Stimulated activated CD4-positive, alpha-beta T cell treated with anti-CD3 and anti-CD28 coated beads, Interleukin-2, amount 100 ng/mL, for 4 hours (primary cell): ENCODE results near the gene RHOXF2B.
"Not testable (repeated sequence)": the region's sequence is repeated elsewhere in the genome, so short reads cannot be mapped to it uniquely, and the experiment has no call there.

Experiments used
- DNase-seq: peaks from one replicate; pipeline ENCODE4 v3.0.0-alpha.2; 2020; ENCODE audit warnings: low read depth

RHOXF2B gene

GRCh38 chrX:120077590-120077989, at the start of gene RHOXF2B:
TSS of gene RHOXF2B (minus strand) at chrX:120077690. CDS start at chrX:120077552, 138 bp downstream.
- not testable (repeated sequence) for DNase-seq

- no peak for DNase-seq
These were observed 48.0 kb upstream of the RHOXF2B start for GRCh38 chrX:120125444-120125843.

GRCh38 chrX:120120223-120120622, 42.7 kb upstream of the RHOXF2B start:
- DNase-seq = no peak

GRCh38 chrX:120115438-120115963, 38.0 kb upstream of the RHOXF2B start, which contains the start of gene RHOXF1:
TSS of gene RHOXF1 (minus strand) at chrX:120115913. CDS start at chrX:120115862, 51 bp downstream.
- DNase-seq = no peak

GRCh38 chrX:120111611-120112010, 34.1 kb upstream of the RHOXF2B start:
- no peak for DNase-seq

- DNase-seq = no peak
These were observed 31.9 kb upstream of the RHOXF2B start for GRCh38 chrX:120109378-120109777.

- DNase-seq = not testable (repeated sequence)
These were observed 27.2 kb upstream of the RHOXF2B start for GRCh38 chrX:120104707-120105106.

- not testable (repeated sequence) for DNase-seq
These were observed 23.6 kb upstream of the RHOXF2B start for GRCh38 chrX:120101057-120101456.

GRCh38 chrX:120090208-120090607, 12.7 kb upstream of the RHOXF2B start:
- DNase-seq = no peak

GRCh38 chrX:120087289-120088017, 10.0 kb upstream of the RHOXF2B start:
- DNase-seq = no peak

GRCh38 chrX:120085553-120086185, 8.2 kb upstream of the RHOXF2B start:
- DNase-seq = not testable (repeated sequence)

GRCh38 chrX:120066169-120066568, 11.3 kb downstream of the RHOXF2B start:
- not testable (repeated sequence) for DNase-seq

GRCh38 chrX:120042712-120043111, 34.8 kb downstream of the RHOXF2B start:
- not testable (repeated sequence) for DNase-seq

GRCh38 chrX:120042247-120042646, 35.2 kb downstream of the RHOXF2B start:
- DNase-seq = not testable (repeated sequence)

- not testable (repeated sequence) for DNase-seq
These were observed 37.3 kb downstream of the RHOXF2B start for GRCh38 chrX:120040176-120040575.

GRCh38 chrX:120039087-120039733, 38.3 kb downstream of the RHOXF2B start:
- not testable (repeated sequence) for DNase-seq

- DNase-seq = no peak
These were observed 40.8 kb downstream of the RHOXF2B start for GRCh38 chrX:120036704-120037103.

GRCh38 chrX:120035522-120036309, 41.8 kb downstream of the RHOXF2B start:
- not testable (repeated sequence) for DNase-seq

GRCh38 chrX:120029354-120029753, 48.1 kb downstream of the RHOXF2B start:
- no peak for DNase-seq

GRCh38 chrX:120023259-120023658, 54.2 kb downstream of the RHOXF2B start:
- no peak for DNase-seq

GRCh38 chrX:120022763-120023162, 54.7 kb downstream of the RHOXF2B start:
- no peak for DNase-seq
